Stimulated activated CD4-positive, alpha-beta T cell treated with anti-CD3 and anti-CD28 coated beads, Interleukin-15, amount 100 ng/mL, for 1 hour (primary cell): ENCODE measurements around the gene RARG.

Experiments
- DNase-seq, 2 donors: peaks; one replicate each; pipeline ENCODE4 v3.0.0-alpha.2; 2020; ENCODE audit warnings: low read depth in 1 of 2, low spot score in 1 of 2

RARG gene

GRCh38 chr12:53231921-53232645 lies at the start of gene RARG:
Gene RARG, minus strand, starts transcription at chr12:53232209. Its CDS starts 4,664 bp downstream, at chr12:53227545.
- DNase-seq, result peak; percentile 48 to 62

GRCh38 chr12:53279888-53280498 lies 48.0 kb upstream of the RARG start:
- DNase-seq, result no peak

GRCh38 chr12:53279283-53279869 lies 47.4 kb upstream of the RARG start:
- DNase-seq, result no peak

GRCh38 chr12:53277981-53278380 lies 46.0 kb upstream of the RARG start:
- no peak for DNase-seq

GRCh38 chr12:53276511-53276910 lies 44.5 kb upstream of the RARG start:
- DNase-seq, result no peak

GRCh38 chr12:53274445-53274844 lies 42.4 kb upstream of the RARG start:
- DNase-seq, result no peak

- no peak for DNase-seq
These were observed 36.9 kb upstream of the RARG start for GRCh38 chr12:53268630-53269562.

GRCh38 chr12:53267999-53268629 lies 36.1 kb upstream of the RARG start, which contains the start of gene ESPL1:
Gene ESPL1, plus strand, starts transcription at chr12:53268299. Its CDS starts 468 bp downstream, at chr12:53268767.
- peak; percentile 69 for DNase-seq

GRCh38 chr12:53267306-53267998 lies 35.4 kb upstream of the RARG start:
- no peak for DNase-seq

- no peak for DNase-seq
These were observed 33.8 kb upstream of the RARG start for GRCh38 chr12:53265783-53266182.

- no peak for DNase-seq
These were observed 27.9 kb upstream of the RARG start for GRCh38 chr12:53259891-53260290.

GRCh38 chr12:53258541-53259539 lies 26.8 kb upstream of the RARG start:
- DNase-seq, result no peak

GRCh38 chr12:53255996-53256395 lies 24.0 kb upstream of the RARG start:
- no peak for DNase-seq

- DNase-seq, result no peak
These were observed 23.0 kb upstream of the RARG start for GRCh38 chr12:53254816-53255545.

GRCh38 chr12:53253298-53253697 lies 21.3 kb upstream of the RARG start:
- no peak for DNase-seq

- no peak for DNase-seq
These were observed 20.4 kb upstream of the RARG start for GRCh38 chr12:53252349-53252916.

GRCh38 chr12:53251477-53252348 lies 19.7 kb upstream of the RARG start:
- DNase-seq, result peak; percentile 48 to 50
